Bronchial epithelial cell (primary cell): Measurements from ENCODE around the gene CYP4V2. TPM values are rescaled to one million over a fixed set of nuclear protein-coding genes. Genes with fewer than 3 reads are reported as not detected.

Source experiments
- DNase-seq: peaks from one replicate; pipeline ENCODE4 v3.0.0-alpha.2; 2010; ENCODE audit warnings: low read depth
- FAIRE-seq: peaks from 2 replicates; lab custom pipeline; 2011; peaks lifted over from hg19 to GRCh38; lab: Jason Lieb, UNC
- H3K27me3 ChIP-seq: 2 replicates; pipeline ENCODE4 v1.5.1; 2011; ENCODE audit warnings: low read length; ENCODE audit not compliant: control insufficient read depth, insufficient read depth
- H3K36me3 ChIP-seq: 2 replicates; pipeline ENCODE4 v1.5.1; 2011; ENCODE audit warnings: low read length; ENCODE audit not compliant: control insufficient read depth, insufficient read depth
- H3K4me3 ChIP-seq: 2 replicates; pipeline ENCODE4 v1.5.1; 2011; ENCODE audit warnings: mild to moderate bottlenecking, low read depth, low read length, control low read depth
- CTCF ChIP-seq: IDR thresholded peaks from 2 replicates; pipeline ENCODE4 v1.5.1; 2011; ENCODE audit warnings: mild to moderate bottlenecking, moderate library complexity, low read length, control low read depth, inconsistent platforms; ENCODE audit not compliant: insufficient read depth, severe bottlenecking
- total RNA-seq: library from RNA; depleted of rRNA; stranded (reverse); fragments of >200 nt; gene quantifications from 2 replicates; pipeline ENCODE4 v1.2.1, GENCODE V29; 2014

The CYP4V2 gene
- total RNA-seq, 1 donor from 2014 or later, result 7.4 TPM

- peak; percentile 14 for DNase-seq
- no peak for TF ChIP-seq CTCF
- no peaks in the 10 kb centered on the region for H3K36me3 ChIP-seq
- H3K4me3 ChIP-seq, result peak overlapping the region; percentile 76
- FAIRE-seq, result no peak
- no peaks in the 10 kb centered on the region for H3K27me3 ChIP-seq
These were observed 677 bp upstream of the CYP4V2 start for GRCh38 chr4:186190581-186191199.

GRCh38 chr4:186192066-186192612 lies 772 bp downstream of the CYP4V2 start:
- Histone ChIP-seq H3K36me3 (no peaks in the 10 kb centered on the region), H3K27me3 (no peaks in the 10 kb centered on the region), H3K4me3 (peak overlapping the region; percentile 76)
- no peak for TF ChIP-seq CTCF
- FAIRE-seq, result no peak
- peak; percentile 33 for DNase-seq

DNA sequence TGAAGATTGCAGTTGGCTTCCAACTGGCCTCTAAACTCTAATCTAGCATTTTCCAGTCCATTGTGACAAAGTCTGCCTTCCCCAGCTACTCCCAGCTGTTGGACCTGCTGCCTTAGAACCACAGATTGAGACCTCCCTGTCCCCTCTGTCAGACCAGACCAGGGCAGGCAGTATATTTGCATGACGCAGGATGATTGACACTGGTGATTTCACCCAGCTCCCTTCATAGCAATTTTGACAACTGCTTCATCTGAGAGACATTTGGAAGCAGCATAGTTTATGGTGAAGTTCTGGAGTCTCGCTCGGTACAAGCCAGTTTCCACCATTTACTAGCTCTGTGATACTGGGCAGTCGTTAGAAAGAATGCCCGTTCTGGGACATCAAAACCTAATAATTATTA lies 2.5 kb downstream of the CYP4V2 start:
- H3K4me3 ChIP-seq, result no peak overlapping the region
- H3K36me3 ChIP-seq, result no peaks in the 10 kb centered on the region
- no peaks in the 10 kb centered on the region for H3K27me3 ChIP-seq
- FAIRE-seq, result no peak
- no peak for TF ChIP-seq CTCF
- DNase-seq, result no peak

DNA sequence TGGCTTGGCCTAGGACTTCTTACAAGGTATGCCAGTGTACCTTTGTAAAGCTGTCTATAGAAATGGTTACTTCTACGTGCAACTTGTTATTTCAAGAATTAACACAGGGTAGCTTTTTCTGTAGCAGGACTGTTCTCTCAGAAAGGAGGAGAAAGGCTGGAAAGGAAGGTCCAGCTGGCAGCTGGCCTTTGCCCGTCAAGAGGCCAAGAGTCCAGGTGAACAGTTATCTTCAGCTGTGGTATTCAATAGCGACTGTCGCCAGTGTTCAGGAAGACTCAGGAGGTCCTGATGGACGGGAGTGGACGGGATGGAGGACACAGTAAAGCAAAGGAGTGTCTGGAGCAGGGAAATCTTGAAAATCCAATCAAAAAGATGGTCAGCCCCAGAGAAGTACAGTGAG lies 4.7 kb downstream of the CYP4V2 start:
- TF ChIP-seq CTCF, result no peak
- Histone ChIP-seq H3K27me3 (no peaks in the 10 kb centered on the region), H3K4me3 (no peak overlapping the region), H3K36me3 (no peaks in the 10 kb centered on the region)
- DNase-seq, result no peak
- no peak for FAIRE-seq

GRCh38 chr4:186200516-186200915 lies 9.1 kb downstream of the CYP4V2 start:
- Histone ChIP-seq H3K27me3 (no peaks in the 10 kb centered on the region), H3K4me3 (no peak overlapping the region), H3K36me3 (no peaks in the 10 kb centered on the region)
- no peak for TF ChIP-seq CTCF
- no peak for DNase-seq
- no peak for FAIRE-seq

DNA sequence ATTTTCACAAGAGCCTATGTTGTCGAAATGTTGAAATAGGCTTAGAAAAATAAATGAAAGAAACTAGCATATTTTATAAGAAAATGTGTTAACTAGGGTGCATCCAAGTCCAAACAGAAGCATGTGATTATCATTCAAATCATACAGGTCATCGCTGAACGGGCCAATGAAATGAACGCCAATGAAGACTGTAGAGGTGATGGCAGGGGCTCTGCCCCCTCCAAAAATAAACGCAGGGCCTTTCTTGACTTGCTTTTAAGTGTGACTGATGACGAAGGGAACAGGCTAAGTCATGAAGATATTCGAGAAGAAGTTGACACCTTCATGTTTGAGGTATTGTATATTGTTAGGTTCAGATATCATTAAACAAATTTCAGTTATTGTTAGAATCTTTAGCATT lies 9.6 kb downstream of the CYP4V2 start:
- H3K4me3 ChIP-seq, result no peak overlapping the region
- no peaks in the 10 kb centered on the region for H3K36me3 ChIP-seq
- no peaks in the 10 kb centered on the region for H3K27me3 ChIP-seq
- DNase-seq (no peak), FAIRE-seq (no peak)
- no peak for TF ChIP-seq CTCF
